ENCODE results near the gene ELAVL2.

- TF ChIP-seq MLX (CRISPR knock-in tag; conservative IDR thresholded peaks at IDR 0.05) (no peak), EZH2 (IDR thresholded peaks at IDR 0.05; ENCODE audit: borderline replicate concordance, low read depth, low read length) (no peak), MAFK (IDR thresholded peaks at IDR 0.05; ENCODE audit: low read length) (no peak), SP2 (IDR thresholded peaks at IDR 0.05; ENCODE audit: extremely low read depth, low read depth, low read length, poor library complexity, severe bottlenecking) (no peak), ZNF311 (CRISPR knock-in tag; IDR thresholded peaks at IDR 0.05) (no peak), FOXJ3 (CRISPR knock-in tag; IDR thresholded peaks at IDR 0.05) (no peak), ZZZ3 (IDR thresholded peaks at IDR 0.05) (no peak), RBBP5 (IDR thresholded peaks at IDR 0.05; ENCODE audit: borderline replicate concordance, insufficient read depth, low read length, poor library complexity, severe bottlenecking) (no peak), SOX6 (IDR thresholded peaks at IDR 0.05) (no peak)
- TF ChIP-seq, protein P1, sequence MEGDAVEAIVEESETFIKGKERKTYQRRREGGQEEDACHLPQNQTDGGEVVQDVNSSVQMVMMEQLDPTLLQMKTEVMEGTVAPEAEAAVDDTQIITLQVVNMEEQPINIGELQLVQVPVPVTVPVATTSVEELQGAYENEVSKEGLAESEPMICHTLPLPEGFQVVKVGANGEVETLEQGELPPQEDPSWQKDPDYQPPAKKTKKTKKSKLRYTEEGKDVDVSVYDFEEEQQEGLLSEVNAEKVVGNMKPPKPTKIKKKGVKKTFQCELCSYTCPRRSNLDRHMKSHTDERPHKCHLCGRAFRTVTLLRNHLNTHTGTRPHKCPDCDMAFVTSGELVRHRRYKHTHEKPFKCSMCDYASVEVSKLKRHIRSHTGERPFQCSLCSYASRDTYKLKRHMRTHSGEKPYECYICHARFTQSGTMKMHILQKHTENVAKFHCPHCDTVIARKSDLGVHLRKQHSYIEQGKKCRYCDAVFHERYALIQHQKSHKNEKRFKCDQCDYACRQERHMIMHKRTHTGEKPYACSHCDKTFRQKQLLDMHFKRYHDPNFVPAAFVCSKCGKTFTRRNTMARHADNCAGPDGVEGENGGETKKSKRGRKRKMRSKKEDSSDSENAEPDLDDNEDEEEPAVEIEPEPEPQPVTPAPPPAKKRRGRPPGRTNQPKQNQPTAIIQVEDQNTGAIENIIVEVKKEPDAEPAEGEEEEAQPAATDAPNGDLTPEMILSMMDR (IDR thresholded peaks at IDR 0.05 in 2 of 3, conservative IDR thresholded peaks at IDR 0.05 in 1 of 3; ENCODE audit: insufficient read depth in 2 of 3, low read depth in 1 of 3, low read length in 3 of 3) = no peak
- TF ChIP-seq, protein P2, sequence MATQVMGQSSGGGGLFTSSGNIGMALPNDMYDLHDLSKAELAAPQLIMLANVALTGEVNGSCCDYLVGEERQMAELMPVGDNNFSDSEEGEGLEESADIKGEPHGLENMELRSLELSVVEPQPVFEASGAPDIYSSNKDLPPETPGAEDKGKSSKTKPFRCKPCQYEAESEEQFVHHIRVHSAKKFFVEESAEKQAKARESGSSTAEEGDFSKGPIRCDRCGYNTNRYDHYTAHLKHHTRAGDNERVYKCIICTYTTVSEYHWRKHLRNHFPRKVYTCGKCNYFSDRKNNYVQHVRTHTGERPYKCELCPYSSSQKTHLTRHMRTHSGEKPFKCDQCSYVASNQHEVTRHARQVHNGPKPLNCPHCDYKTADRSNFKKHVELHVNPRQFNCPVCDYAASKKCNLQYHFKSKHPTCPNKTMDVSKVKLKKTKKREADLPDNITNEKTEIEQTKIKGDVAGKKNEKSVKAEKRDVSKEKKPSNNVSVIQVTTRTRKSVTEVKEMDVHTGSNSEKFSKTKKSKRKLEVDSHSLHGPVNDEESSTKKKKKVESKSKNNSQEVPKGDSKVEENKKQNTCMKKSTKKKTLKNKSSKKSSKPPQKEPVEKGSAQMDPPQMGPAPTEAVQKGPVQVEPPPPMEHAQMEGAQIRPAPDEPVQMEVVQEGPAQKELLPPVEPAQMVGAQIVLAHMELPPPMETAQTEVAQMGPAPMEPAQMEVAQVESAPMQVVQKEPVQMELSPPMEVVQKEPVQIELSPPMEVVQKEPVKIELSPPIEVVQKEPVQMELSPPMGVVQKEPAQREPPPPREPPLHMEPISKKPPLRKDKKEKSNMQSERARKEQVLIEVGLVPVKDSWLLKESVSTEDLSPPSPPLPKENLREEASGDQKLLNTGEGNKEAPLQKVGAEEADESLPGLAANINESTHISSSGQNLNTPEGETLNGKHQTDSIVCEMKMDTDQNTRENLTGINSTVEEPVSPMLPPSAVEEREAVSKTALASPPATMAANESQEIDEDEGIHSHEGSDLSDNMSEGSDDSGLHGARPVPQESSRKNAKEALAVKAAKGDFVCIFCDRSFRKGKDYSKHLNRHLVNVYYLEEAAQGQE (IDR thresholded peaks at IDR 0.05; ENCODE audit: borderline replicate concordance) = no peak
- TF ChIP-seq, protein P2 (CRISPR knock-in tag; IDR thresholded peaks at IDR 0.05; ENCODE audit: low read depth) = no peak
- TF ChIP-seq, protein P3, sequence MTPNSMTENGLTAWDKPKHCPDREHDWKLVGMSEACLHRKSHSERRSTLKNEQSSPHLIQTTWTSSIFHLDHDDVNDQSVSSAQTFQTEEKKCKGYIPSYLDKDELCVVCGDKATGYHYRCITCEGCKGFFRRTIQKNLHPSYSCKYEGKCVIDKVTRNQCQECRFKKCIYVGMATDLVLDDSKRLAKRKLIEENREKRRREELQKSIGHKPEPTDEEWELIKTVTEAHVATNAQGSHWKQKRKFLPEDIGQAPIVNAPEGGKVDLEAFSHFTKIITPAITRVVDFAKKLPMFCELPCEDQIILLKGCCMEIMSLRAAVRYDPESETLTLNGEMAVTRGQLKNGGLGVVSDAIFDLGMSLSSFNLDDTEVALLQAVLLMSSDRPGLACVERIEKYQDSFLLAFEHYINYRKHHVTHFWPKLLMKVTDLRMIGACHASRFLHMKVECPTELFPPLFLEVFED (CRISPR knock-in tag; conservative IDR thresholded peaks at IDR 0.05) = no peak
- TF ChIP-seq, protein P4, sequence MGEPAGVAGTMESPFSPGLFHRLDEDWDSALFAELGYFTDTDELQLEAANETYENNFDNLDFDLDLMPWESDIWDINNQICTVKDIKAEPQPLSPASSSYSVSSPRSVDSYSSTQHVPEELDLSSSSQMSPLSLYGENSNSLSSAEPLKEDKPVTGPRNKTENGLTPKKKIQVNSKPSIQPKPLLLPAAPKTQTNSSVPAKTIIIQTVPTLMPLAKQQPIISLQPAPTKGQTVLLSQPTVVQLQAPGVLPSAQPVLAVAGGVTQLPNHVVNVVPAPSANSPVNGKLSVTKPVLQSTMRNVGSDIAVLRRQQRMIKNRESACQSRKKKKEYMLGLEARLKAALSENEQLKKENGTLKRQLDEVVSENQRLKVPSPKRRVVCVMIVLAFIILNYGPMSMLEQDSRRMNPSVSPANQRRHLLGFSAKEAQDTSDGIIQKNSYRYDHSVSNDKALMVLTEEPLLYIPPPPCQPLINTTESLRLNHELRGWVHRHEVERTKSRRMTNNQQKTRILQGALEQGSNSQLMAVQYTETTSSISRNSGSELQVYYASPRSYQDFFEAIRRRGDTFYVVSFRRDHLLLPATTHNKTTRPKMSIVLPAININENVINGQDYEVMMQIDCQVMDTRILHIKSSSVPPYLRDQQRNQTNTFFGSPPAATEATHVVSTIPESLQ (CRISPR knock-in tag; IDR thresholded peaks at IDR 0.05) = no peak
These were observed 104.6 kb downstream of the ELAVL2 start for GRCh38 chr9:23721466-23721865.
